ENCODE data around the gene RBFOX1.

- TF ChIP-seq, protein P1, sequence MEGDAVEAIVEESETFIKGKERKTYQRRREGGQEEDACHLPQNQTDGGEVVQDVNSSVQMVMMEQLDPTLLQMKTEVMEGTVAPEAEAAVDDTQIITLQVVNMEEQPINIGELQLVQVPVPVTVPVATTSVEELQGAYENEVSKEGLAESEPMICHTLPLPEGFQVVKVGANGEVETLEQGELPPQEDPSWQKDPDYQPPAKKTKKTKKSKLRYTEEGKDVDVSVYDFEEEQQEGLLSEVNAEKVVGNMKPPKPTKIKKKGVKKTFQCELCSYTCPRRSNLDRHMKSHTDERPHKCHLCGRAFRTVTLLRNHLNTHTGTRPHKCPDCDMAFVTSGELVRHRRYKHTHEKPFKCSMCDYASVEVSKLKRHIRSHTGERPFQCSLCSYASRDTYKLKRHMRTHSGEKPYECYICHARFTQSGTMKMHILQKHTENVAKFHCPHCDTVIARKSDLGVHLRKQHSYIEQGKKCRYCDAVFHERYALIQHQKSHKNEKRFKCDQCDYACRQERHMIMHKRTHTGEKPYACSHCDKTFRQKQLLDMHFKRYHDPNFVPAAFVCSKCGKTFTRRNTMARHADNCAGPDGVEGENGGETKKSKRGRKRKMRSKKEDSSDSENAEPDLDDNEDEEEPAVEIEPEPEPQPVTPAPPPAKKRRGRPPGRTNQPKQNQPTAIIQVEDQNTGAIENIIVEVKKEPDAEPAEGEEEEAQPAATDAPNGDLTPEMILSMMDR (IDR thresholded peaks at IDR 0.05) = no peak
- TF ChIP-seq POLR2A (IDR thresholded peaks at IDR 0.05) = no peak
These were observed 88.2 kb downstream of the RBFOX1 start for GRCh38 chr16:7420843-7421242.
